ENCODE data around the gene TRIM10. TPM values are rescaled to one million over a fixed set of nuclear protein-coding genes. Genes with fewer than 3 reads are reported as not detected.

The TRIM10 gene
- total RNA-seq, 1 donor from 2014 or later, result not detected

GRCh38 chr6:30154061-30154460, 7.0 kb downstream of the TRIM10 start:
- DNase-seq, result no peak
- no peaks in the 10 kb centered on the region for H3K27me3 ChIP-seq
- no peak overlapping the region for H3K27ac ChIP-seq
- ATAC-seq, result no peak
- H3K4me3 ChIP-seq, result no peak overlapping the region
- peaks cover 4% of the 10 kb centered on the region for H3K4me1 ChIP-seq
- intact Hi-C loops (cut with DNase I), result no loop called here
- TF ChIP-seq, protein P1, sequence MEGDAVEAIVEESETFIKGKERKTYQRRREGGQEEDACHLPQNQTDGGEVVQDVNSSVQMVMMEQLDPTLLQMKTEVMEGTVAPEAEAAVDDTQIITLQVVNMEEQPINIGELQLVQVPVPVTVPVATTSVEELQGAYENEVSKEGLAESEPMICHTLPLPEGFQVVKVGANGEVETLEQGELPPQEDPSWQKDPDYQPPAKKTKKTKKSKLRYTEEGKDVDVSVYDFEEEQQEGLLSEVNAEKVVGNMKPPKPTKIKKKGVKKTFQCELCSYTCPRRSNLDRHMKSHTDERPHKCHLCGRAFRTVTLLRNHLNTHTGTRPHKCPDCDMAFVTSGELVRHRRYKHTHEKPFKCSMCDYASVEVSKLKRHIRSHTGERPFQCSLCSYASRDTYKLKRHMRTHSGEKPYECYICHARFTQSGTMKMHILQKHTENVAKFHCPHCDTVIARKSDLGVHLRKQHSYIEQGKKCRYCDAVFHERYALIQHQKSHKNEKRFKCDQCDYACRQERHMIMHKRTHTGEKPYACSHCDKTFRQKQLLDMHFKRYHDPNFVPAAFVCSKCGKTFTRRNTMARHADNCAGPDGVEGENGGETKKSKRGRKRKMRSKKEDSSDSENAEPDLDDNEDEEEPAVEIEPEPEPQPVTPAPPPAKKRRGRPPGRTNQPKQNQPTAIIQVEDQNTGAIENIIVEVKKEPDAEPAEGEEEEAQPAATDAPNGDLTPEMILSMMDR (IDR thresholded peaks at IDR 0.05), result no peak
- no peaks in the 10 kb centered on the region for H3K9me3 ChIP-seq
- H3K36me3 ChIP-seq, result no peaks in the 10 kb centered on the region

DNA sequence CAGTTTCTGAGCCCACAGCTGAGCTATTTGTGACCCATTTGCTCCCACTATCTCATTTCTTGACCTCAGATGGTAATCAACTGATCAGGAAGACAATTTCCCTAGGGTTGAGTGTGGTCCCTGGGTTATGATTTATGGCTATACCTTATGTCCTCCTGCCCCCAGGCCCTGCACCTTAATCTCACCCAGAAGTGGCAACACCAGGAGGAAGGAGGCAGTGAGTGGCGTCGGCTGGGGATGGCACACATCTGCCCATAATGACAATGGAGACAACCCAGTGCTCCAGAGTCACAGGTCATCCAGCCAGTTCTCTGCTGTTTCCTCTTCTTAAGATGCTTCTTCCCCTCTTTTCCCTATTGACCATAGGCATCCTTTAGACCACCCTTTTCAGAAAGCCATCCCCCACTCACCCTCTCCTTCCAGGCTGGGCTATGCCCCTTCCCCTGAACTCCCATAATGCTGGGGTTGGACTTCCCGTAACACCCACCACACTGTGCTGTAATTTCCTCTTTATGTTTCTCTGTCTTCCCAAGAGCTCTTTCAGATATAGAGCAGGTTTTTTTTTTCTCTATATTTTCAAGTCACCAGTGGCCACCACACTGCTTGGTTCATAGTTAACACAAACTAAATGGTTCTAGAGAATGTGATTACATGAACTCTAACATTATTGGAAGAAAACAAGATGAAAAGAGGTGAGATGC, 8.0 kb downstream of the TRIM10 start:
- Histone ChIP-seq H3K36me3 (no peaks in the 10 kb centered on the region), H3K27me3 (no peaks in the 10 kb centered on the region), H3K4me1 (peaks cover 4% of the 10 kb centered on the region), H3K9me3 (no peaks in the 10 kb centered on the region), H3K4me3 (no peak overlapping the region), H3K27ac (no peak overlapping the region)
- TF ChIP-seq, protein P1 (IDR thresholded peaks at IDR 0.05), result no peak
- DNase-seq (no peak), ATAC-seq (no peak)
- intact Hi-C loops (cut with DNase I), result no loop called here

DNA sequence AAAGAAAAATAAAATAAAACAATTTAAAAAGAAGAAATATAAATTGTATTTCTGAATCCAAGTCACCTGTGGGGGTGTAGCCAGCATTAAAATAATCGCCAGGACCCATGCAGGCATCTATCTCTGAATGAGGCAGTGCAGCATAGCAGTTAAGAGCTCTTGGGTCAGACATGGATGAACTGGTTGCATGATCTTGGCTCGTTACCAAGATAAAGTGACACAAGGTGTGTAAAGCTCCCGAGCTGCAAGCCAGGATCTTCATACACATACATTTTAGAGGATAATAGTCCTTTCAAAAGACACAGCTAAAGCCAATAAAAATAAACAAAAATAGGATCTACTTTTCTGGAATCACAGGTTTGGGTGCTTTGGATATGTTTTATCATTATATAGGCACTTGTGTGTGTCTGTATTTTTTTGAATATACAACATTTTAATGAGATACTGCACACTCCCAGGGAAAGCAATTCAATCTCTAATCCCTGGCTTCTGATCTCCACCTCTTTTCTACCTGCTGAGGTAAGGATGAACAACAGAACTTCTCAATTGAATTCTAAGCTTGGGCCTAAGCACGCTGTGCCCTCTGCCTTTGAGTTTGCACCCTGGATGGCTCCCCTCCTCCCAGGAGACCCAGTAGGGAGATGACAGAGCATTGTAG, 8.9 kb downstream of the TRIM10 start:
- Histone ChIP-seq H3K27me3 (no peaks in the 10 kb centered on the region), H3K4me1 (peaks cover 4% of the 10 kb centered on the region), H3K9me3 (no peaks in the 10 kb centered on the region), H3K27ac (no peak overlapping the region), H3K36me3 (no peaks in the 10 kb centered on the region), H3K4me3 (no peak overlapping the region)
- DNase-seq, result no peak
- no peak for ATAC-seq
- intact Hi-C loops (cut with DNase I), result no loop called here
- TF ChIP-seq, protein P1 (IDR thresholded peaks at IDR 0.05), result no peak

DNA sequence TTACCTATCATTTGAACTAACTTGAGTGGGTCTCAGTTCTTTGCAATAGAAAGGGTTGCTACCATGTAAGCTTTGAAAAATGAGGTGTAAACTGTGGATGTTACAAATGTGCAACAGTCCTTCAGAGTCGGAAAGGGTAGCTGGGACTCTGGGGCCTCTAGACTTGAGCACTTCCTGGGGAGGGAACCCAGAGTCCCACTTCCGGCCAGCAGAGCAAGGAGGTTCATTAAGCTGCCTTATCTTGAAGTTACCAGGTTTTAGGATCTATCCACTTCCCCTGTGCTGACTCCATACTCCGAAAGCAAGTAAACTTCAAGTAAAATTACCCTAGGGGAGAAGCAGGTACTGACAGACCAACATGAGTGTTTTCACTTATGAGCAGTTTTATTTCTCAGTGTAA, 9.4 kb downstream of the TRIM10 start:
- H3K9me3 ChIP-seq, result no peaks in the 10 kb centered on the region
- peaks cover 4% of the 10 kb centered on the region for H3K4me1 ChIP-seq
- intact Hi-C loops (cut with DNase I), result no loop called here
- DNase-seq (no peak), ATAC-seq (no peak)
- peaks cover 4% of the 10 kb centered on the region for H3K27me3 ChIP-seq
- H3K27ac ChIP-seq, result no peak overlapping the region
- no peak overlapping the region for H3K4me3 ChIP-seq
- H3K36me3 ChIP-seq, result no peaks in the 10 kb centered on the region
- TF ChIP-seq, protein P1 (IDR thresholded peaks at IDR 0.05), result no peak

DNA sequence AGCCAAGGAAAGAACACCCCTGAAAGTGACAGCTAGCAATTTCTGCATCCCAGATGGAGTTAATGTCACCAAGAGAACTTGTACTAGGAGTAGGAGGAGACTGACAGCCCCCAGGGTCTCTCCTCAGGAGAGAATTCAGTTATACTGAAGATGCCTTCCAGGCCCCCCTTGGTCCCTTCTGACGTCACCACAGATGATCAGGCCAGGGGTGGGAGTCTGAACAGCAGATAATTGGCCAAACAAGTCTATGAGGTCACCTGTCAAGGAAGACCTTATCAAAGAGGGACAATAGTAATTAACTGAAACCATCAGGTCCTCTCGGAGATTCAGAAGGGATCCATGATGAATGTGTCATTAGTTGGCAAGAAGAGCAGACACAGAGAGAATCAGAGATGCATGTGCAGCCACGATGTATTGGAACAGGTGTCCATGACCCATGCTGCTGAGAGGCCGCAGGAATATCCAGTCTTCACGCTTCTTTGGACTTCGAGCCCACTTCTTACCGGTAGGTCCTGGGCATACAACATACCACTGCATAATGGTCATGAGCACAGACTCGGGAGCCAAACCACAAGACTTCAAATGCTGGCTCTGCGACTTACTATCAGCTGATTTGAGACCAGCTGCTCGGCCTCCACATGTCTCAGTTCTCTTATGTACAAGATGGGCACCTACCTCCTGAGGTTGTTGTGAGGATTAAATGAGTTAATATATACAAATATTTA, 10.2 kb downstream of the TRIM10 start:
- ATAC-seq (no peak), DNase-seq (no peak)
- H3K36me3 ChIP-seq, result no peaks in the 10 kb centered on the region
- no peak overlapping the region for H3K4me3 ChIP-seq
- H3K27ac ChIP-seq, result no peak overlapping the region
- H3K4me1 ChIP-seq, result peaks cover 3% of the 10 kb centered on the region
- H3K9me3 ChIP-seq, result no peaks in the 10 kb centered on the region
- TF ChIP-seq, protein P1 (IDR thresholded peaks at IDR 0.05), result no peak
- peaks cover 5% of the 10 kb centered on the region for H3K27me3 ChIP-seq
- intact Hi-C loops (cut with DNase I), result no loop called here
